GM18526 (cell line): ENCODE data around the gene INO80D.

ENCODE experiments used
- POLR2A ChIP-seq: IDR thresholded peaks from 3 replicates; pipeline ENCODE4 v1.6.1; 2011; ENCODE audit not compliant: insufficient read length; ENCODE audit errors: extremely low read depth

INO80D gene

GRCh38 chr2:206051912-206052311, 34.1 kb downstream of the INO80D start:
- TF ChIP-seq POLR2A: no peak

GRCh38 chr2:206049392-206049791, 36.6 kb downstream of the INO80D start:
- TF ChIP-seq POLR2A: no peak

DNA sequence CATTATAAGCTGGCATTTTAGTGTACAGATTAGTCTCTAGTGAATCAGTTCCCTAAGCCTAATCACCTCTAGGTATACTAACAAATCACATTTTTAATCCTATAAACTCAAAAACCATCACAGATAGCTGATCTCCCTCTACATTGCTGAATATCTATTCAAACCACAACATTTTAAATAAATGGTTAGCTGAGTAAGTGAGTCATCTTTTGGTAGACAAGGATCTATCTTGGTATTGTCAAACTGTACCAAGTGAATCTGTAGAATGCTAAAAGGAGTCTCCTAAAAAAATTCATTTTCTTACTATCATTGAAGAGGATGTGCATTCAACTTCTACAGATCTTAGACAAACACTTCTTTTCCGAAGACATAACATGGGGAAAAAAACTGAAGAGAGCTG, 40.7 kb downstream of the INO80D start:
- TF ChIP-seq POLR2A: no peak

DNA sequence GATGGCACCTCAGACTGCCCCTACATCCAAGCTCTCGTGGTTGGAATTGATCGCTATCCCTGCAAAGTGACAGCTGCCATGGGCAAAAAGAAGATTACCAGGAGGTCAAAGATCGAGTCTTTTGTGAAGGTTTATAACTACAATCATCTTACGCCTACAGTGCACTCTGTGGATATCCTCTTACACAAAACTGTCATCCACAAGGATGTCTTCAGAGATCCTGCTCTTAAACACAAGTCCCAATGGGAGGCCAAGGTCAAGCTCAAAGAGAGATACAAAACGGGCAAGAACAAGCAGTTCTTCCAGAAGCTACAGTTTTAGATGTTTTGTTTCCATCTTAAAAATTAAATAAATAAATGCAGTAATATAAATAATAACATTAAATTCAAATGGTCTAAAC, 45.4 kb downstream of the INO80D start:
- no peak for TF ChIP-seq POLR2A

DNA sequence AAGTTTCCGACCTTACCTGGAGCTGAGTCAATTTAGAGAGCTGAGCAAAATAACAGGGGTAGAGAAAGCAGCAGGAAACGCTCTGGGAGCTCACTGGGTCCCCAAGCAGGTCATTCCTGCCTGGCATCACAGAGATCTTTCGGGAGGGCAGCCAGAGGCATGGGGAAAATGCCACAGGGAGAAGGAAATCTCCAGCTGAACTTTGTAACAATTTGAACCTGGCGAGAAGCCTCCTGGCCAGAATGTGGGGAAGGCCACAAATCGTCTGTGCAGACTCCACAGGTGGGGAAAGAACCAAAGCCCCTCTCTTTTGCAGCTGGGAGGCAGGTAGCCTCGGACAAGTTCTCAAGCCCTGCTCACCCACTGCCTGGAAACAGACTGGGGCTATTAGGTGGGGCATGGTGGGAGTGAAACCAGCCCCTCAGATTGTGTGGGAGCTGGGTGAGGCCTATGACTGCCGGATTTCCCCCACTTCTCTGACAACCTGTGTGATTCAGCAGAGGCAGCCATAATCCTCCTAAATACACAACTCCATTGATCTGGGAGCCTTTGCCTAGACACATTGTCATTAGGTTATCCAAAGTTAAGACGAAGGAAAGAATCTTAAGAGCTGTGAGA, 53.9 kb downstream of the INO80D start:
- TF ChIP-seq POLR2A: no peak

DNA sequence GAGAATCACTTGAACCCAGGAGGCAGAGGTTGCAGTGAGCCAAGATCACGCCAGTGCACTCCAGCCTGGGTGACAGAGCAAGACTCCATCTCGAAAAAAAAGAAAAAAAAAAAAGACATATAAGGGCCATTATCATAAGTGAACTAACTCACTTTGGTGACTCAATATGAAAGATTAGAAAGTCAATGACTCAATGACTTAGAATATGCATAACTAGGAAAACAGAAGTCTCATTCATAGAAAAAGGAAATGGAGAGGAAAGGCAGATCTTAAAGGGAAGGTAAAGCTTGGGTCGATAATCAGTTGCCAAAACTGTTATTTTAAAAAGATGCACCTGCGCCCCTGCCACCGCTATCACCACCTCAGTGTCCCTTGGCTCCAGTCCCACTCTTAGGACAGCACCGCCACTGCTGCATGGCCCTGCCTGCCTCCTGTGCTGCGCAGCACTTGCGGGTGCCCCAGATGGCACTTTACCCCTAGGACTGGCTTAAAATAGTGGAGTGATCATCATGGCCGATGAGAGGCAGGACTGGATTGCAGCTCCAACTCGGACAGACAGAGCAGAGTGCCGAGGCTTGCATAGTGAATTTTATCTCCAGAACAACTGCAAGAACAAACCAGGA, 54.7 kb downstream of the INO80D start:
- no peak for TF ChIP-seq POLR2A

DNA sequence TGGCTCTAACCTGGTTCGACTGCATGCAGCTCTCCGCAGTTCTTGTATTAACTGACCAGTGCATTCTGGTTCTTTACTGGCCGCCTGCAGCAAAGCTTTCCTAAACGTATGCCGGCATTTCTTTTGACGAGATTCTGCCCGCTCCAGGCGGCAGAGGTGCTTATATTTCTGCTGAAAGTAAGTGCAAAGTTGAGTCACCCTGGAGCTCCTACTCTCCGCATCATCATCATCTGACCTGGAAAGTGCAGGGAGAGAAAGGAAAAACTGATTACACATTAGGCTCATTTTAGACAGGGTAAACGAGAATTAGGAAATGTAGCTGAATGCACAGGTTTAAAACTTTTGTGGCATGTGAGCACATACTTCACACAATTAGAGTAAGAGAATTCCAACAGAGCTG, 57.9 kb downstream of the INO80D start:
- TF ChIP-seq POLR2A: no peak

GRCh38 chr2:206023183-206023582, 62.8 kb downstream of the INO80D start:
- no peak for TF ChIP-seq POLR2A

DNA sequence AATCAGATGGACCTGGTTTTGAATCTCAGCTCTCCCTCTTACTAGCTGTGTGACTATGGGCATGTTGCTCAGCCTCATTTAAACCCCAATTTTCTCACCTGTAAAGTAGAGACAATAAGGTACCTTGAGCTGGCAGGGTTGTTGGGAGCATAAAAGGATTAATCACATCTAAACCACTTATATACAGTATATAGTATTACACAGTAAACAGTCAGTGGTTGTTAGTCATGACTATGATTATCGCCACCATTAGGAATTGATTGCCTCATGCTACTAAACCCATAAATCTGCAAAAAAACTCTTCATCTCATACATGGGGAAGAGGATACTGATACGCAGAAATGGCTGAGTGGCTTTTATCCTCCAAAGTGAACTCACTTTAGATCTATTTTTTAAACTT, 65.8 kb downstream of the INO80D start:
- no peak for TF ChIP-seq POLR2A

DNA sequence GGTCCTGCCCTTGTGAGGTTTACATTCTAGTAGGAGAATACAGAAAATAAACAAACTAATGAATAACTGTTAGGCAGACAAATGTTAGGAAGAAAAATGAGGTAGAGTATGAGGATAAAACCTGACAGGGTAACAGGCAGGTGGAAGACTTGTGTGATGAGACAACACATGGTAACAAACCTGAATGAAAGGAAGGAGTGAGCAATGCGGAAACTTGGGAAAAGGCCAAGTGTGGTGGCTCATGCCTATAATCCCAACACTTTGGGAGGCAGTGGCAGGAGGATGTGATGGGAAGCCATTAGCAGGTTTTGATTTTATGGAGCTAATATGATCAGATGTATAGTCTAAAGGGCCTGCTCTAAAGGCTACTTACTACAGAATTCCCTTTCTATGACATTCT, 74.2 kb downstream of the INO80D start:
- TF ChIP-seq POLR2A: no peak

DNA sequence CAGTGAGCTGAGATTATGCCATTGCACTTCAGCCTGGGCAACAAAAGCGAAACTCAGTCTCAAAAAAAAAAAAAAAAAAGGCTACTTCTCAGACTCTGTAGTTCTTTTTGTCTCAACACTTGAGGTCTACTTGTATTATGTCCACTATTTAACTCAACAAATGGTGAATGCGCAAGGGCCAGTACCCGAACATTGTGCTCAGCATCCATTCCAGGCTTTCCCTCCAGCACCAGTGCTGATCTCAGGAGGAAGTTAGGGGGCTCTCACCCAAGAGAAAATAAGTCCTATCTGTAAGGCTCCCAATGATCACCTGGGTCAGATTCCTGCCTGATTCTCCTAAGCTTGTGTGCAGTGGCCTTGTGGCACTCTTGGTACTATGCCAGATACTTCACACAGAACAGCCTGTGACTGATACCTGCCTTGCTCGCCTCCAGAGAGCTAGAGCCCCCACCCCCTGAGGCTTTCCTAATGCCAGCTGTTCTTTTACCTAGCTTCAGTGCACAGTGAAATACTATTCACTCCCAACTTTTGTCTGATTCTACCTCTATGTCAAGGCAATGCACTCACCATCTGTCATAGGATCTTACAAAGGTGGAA, 74.9 kb downstream of the INO80D start:
- TF ChIP-seq POLR2A: no peak

DNA sequence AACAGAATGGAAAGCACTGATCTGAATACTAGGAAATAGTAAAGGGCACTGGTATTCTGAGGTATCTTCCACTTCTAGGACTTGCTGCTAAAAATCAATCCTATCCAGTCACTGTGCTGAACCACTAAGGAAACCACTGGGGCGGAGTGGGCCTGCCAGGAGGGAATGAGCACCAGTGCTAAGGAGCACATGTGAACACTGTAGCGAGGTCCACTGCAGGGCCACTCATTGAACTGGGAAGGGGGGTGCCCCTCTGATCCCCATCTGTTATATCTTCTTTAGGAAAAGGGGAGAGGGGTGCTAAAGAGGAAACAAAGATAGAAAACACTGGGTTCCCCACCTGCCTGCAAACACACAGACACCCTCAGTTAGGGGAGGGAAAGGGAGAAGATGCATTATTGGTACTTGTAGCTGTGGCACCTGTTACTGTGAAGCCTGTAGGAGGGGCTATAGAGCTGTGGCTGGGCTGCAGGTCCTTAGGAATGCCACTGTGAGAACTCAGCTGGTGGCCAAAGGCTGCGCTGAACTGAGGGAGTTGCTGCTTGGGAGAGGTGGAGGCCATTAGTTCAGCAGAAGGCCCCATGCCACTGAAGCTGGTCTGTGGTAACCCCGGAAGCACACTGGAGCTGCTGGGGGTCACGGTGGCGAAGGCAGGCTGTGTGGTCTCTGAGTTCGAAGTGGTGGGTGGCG, 81.8 kb downstream of the INO80D start:
- no peak for TF ChIP-seq POLR2A

DNA sequence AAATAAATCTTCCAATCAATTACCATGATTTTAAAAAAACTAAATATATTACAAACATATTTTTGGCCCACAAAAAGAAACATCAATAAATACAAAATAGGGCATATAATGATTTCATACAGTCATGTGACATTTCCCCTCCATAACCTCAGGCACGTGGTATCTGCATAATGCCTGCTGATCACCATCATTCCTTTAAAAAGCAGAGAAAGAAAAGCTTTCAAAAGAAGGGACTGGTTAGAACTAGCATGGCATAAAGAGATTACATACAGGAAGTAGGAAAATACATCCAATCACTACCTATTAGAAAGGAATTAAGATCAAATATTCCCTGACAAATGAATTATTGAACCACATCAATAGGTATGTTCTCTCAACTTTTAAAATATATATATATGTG, 83.5 kb downstream of the INO80D start:
- no peak for TF ChIP-seq POLR2A

GRCh38 chr2:206001912-206002311, 84.1 kb downstream of the INO80D start:
- no peak for TF ChIP-seq POLR2A

DNA sequence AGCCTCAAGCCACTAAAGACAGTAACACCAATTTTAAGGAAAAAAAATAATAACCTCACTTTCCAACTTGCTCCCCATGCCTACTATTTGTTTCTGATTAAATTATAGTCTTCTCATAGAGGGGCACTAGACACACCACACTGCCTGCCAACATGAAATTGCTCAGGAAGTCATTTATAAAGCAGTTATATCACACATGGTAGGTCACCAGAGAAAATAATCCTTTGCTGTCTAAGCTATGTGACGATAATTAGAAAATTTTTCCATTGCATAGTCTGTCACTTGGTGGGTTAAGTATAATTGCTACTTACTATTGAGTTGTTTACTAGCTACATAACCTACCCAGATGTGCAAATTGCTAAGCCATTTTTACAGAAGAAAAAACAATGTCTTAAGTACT, 85.2 kb downstream of the INO80D start:
- no peak for TF ChIP-seq POLR2A

DNA sequence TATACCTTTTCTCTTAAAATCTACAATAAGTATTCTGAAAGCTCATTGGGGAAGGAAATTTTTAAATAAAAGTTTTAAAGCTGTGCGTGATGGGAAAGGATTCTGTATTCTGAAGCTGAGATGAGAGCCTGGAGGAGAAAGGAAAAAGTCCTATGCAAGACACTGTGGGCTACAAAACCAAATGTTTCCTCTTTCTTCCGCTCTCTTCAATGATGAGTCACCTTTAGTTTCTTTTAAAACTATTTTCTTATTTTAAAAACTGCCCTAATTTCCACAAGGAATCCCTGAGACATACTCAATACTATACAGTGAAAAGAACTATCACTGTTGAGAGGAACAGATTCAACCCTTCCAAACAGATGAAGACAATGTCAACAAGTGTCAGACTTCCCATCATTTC, 87.4 kb downstream of the INO80D start:
- TF ChIP-seq POLR2A: no peak
